Muscle of arm (tissue), 14 donors: ENCODE measurements around the gene SMCO4. TPM values are rescaled to one million over a fixed set of nuclear protein-coding genes. Genes with fewer than 3 reads are reported as not detected.
"Not testable (repeated sequence)": the region's sequence is repeated elsewhere in the genome, so short reads cannot be mapped to it uniquely, and the experiment has no call there.

ENCODE experiments used
- DNase-seq: peaks from one replicate; pipeline ENCODE4 v3.0.0-alpha.2; 2013
- long read RNA-seq, 11 donors: transcript quantifications; one replicate each; lab custom pipeline, GENCODE V29; 2026
- polyA plus RNA-seq, 12 donors: library from polyadenylated mRNA; unstranded; fragments of 120-200 nt; gene quantifications; one replicate each; pipeline ENCODE4 v1.2.1, GENCODE V29; 2013; ENCODE audit not compliant: insufficient read length in 12 of 12

Gene SMCO4, protein sequence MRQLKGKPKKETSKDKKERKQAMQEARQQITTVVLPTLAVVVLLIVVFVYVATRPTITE
- 10 to 100 TPM in 6 of 12 donors, 1 to 10 TPM in 5, not detected in 1; 5.9 to 19.2 (median 10.1) TPM for polyA plus RNA-seq
- long read RNA-seq, donor 1, transcript SMCO4-201 (3 exons, 1,104 nt): major isoform, 19 of 19 reads
- long read RNA-seq, donor 1, partial matches to known transcripts: 0 of 19 reads
- long read RNA-seq, donor 1, other reads (novel, unspliced or antisense): 0 of 19 reads
- long read RNA-seq, donor 2, partial matches to known transcripts: 0 of 1 reads
- long read RNA-seq, donor 2, other reads (novel, unspliced or antisense): 0 of 1 reads
- long read RNA-seq, donor 3, partial matches to known transcripts: 0 of 3 reads
- long read RNA-seq, donor 3, other reads (novel, unspliced or antisense): 0 of 3 reads
- long read RNA-seq, donor 4, partial matches to known transcripts: 0 of 3 reads
- long read RNA-seq, donor 4, other reads (novel, unspliced or antisense): 0 of 3 reads
- long read RNA-seq, donor 5: 0 reads
- long read RNA-seq, donor 6, partial matches to known transcripts: 0 of 2 reads
- long read RNA-seq, donor 6, other reads (novel, unspliced or antisense): 0 of 2 reads
- long read RNA-seq, donor 7, partial matches to known transcripts: 0 of 2 reads
- long read RNA-seq, donor 7, other reads (novel, unspliced or antisense): 0 of 2 reads
- long read RNA-seq, donor 8, transcript SMCO4-201 (3 exons, 1,104 nt): major isoform, 7 of 8 reads
- long read RNA-seq, donor 8, partial matches to known transcripts: 0 of 8 reads
- long read RNA-seq, donor 8, other reads (novel, unspliced or antisense): 0 of 8 reads
- long read RNA-seq, donor 9, transcript SMCO4-201 (3 exons, 1,104 nt): major isoform, 7 of 7 reads
- long read RNA-seq, donor 9, partial matches to known transcripts: 0 of 7 reads
- long read RNA-seq, donor 9, other reads (novel, unspliced or antisense): 0 of 7 reads
- long read RNA-seq, donor 10, partial matches to known transcripts: 0 of 4 reads
- long read RNA-seq, donor 10, other reads (novel, unspliced or antisense): 0 of 4 reads
- long read RNA-seq, donor 11, transcript SMCO4-201 (3 exons, 1,104 nt): major isoform, 5 of 5 reads
- long read RNA-seq, donor 11, partial matches to known transcripts: 0 of 5 reads
- long read RNA-seq, donor 11, other reads (novel, unspliced or antisense): 0 of 5 reads

GRCh38 chr11:93543292-93543977 lies at the start of gene SMCO4:
SMCO4 (minus strand) TSS chr11:93543391; CDS start chr11:93479189, 64,202 bp downstream.
- peak; percentile 77 for DNase-seq

GRCh38 chr11:93591247-93591898 lies 48.2 kb upstream of the SMCO4 start:
- no peak for DNase-seq

DNA sequence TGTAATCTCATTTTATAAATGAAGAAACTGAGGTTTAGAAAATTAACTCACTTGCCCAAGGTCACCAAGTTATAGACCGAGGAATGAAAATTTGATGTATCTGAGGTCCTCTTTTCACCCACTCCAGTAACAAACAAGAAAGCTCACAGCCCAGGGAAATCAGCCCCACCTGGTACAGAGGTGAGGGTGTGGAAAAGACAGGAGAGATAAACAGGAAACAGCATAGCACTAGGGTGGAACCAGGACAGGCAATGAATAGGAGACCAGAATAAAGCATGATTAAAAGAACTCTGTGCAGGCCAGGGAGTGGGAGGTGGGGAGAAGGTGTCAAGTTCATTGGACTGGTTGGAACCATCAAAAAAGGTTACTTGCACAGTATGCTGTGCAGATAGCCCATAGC lies 46.2 kb upstream of the SMCO4 start:
- no peak for DNase-seq

DNA sequence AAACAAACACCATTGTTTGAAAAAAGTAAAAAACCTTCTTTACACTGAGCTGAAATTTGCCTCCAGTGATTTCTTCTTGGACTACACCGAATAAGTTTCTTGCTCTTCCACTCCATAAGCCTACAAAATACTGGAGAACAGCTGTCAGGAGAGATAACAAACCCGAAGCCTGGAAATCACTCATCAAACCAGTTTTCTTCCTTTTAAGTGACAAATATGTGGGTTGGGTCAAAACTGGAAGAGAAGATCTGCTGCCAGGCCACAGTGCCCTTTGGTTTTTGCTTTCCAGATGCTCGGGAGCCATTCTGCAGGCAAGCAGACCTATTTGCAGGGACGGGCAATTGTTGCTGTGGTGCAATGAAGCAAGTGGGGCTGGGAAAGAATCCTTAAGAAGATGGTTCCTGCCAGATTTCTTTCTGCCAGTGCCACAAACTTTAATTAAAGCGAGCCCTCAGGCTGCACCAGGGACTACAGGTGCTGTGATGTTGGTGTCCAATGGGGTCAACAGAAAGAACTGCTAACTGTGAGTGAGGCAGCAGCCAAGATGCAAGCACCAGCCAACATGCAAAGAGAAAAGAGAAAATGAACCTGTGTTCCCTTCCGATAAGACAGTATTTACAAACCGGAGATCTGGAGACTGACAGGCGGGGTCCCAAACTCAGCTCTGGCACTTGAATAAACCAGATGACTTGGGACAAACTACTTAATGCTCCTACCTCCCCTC lies 44.8 kb upstream of the SMCO4 start:
- DNase-seq: no peak

DNA sequence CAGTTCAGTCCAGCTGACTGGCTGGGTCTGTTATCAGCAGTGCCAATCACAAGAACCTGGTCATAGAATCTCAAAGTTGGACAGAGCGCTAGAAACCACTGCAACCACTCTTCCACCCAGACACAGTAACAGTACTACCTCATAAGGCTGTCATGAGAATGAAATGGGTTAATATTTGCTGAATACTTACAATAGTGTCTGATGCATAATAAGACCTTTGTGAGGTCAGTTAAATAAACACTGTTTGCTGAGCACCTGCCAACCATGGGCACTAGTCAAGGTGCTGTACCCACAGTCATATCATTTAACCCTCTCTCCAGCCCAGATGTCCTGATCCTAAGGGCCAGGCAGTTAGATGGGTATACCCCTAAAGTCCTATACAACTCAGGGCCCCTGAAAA lies 44.2 kb upstream of the SMCO4 start:
- not testable (repeated sequence) for DNase-seq

GRCh38 chr11:93585758-93586157 lies 42.6 kb upstream of the SMCO4 start:
- DNase-seq: no peak

DNA sequence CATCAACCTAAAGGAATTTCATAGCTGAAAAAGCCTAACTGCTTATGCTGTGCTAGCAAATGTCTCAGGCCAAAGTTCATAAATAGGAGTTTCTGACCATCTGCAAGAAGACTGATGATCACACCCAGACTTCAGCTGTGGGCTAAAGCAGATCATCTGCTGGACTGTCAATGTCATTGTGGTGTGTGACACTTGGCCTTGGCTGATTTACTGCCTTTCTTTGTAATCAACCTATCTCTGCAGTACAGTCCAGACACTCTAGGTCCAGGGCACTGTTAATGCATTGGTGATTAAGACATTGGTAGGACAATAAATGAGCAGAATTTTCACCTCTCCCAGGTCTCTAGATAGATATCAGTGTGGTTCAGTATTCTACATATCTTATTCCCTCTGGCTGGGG lies 40.3 kb upstream of the SMCO4 start:
- no peak for DNase-seq

DNA sequence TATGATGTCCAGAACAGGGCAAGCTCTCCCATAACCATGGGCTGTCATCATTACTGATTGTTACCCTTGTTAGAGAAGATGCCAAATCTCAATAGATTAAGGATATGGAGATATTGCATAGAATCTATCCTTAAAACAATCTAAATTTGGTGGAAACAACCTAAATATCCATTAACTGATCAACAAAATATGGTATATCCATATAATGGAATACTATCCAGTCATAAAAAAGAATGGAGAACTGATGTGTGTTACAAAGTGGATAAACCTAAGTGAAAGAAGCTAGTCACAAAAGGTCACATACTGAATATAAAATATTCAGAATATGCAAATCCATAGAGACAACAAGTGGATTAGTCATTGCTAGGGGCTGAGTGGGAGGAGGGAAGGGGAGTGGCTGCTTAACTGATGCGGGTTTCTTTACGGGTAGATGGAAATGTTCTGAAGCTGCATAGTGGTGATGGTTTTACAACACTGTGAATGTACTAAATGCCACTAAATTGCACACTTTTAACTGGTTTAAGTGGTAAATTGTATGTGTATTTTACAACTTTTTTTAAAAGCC lies 36.1 kb upstream of the SMCO4 start:
- no peak for DNase-seq

- DNase-seq: no peak
Measured at GRCh38 chr11:93577286-93577685, 34.1 kb upstream of the SMCO4 start.

- not testable (repeated sequence) for DNase-seq
Measured at GRCh38 chr11:93576870-93577269, 33.7 kb upstream of the SMCO4 start.

- DNase-seq: no peak
Measured at GRCh38 chr11:93574638-93575220, 31.5 kb upstream of the SMCO4 start.

DNA sequence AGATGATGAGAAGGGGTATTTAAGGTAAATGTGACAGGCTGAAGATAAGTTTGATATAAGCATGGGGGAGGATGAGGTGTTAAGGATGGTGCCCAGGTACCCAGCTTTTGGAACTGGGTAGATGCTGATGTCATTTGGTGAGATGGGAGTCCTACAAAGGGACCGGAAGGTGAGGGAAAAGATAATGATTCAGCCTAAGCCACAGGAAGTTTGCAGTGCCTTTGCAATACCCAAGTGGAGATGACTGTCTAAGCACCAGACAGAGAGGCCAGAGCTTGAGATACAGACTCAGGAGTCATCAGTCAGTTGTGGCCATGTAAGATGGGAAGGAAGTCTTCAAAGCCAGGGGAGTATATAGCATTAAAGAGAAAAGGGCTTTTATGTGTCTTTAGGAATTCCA lies 30.0 kb upstream of the SMCO4 start:
- DNase-seq: no peak

DNA sequence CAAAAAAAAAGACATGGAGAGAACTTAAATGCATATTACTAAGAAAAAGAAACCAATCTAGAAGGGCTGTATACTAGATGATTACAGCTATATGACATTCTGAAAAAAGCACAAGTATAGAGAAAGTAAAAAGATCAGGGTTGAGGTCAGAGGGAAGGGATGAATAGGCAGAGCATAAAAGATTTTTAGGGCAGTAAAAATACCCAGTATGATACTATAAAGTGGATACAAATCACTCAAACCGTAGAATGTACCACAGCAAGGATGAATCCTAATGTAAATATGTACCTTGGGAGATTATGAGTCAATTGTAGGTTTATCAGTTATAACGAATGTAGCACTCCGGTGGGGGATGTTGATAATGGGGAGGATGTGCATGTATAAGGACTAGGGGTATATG lies 29.4 kb upstream of the SMCO4 start:
- DNase-seq: no peak

DNA sequence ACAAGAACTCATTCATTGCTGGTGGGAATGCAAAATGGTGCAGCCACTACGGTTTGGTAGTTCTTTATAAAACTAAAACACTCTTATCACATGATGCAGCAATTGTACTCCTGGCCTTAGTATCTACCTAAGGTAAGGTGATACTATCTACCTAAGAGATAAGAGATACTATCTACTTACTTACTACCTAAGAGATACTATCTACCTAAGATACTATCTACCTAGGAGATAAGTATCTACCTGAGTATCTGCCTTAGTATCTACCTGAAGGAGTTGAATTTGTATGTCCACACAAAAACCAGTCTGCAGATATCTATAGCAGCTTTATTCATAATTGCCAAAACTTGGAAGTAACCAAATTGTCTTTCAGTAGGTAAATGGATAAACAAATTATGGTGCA lies 29.0 kb upstream of the SMCO4 start:
- no peak for DNase-seq

- no peak for DNase-seq
Measured at GRCh38 chr11:93571612-93572011, 28.4 kb upstream of the SMCO4 start.

DNA sequence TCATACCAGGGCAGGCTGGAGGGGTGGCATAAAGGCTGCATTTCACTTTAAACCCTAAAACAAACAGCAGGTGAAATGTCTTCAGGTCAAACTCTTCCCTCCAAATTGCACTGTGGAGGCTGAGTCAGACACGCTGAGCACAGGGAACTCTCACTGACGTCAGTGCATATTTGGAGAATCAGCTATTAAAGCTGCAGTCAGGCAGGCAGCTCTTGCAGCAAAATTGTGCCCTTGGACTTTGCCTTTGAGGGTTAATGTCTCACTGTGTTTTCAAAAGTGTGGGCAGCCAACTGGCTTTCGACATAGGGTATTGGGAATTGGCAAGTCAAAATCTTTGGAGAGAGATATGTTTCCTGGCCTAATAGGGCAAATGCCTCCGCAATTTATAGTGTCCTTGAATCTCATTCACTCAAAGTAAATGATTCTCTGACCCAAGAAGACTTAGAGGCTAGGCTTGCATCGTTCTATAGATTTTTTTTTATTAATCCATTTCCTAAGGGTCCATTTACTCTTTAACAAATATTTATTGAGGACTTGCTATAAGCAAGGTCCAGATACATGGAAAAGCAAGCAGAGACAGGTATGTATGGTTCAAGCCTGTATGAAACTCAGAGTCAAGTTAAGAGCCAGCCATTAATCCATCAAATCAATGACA lies 27.7 kb upstream of the SMCO4 start:
- DNase-seq: peak; percentile 2

GRCh38 chr11:93569496-93569895 lies 26.3 kb upstream of the SMCO4 start:
- no peak for DNase-seq

DNA sequence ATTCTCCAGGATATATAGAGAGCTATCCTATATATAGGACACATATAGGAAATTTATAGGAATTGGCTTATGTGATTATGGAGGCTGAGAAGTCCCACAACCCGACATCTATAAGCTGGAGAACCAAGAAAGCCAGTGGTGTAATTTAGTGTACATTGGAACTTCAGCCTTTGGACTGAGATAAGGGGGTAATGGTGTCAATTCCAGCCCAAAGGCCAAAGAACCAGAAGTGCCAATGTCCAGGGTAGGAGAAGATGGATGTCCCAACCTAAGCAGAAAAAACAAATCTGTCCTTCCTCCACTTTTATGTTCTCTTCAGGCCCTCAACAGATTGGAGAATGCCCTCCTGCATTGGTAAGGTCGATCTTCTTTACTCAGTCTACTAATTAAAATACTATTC lies 25.5 kb upstream of the SMCO4 start:
- DNase-seq: no peak

- DNase-seq: peak; percentile 34
Measured at GRCh38 chr11:93567401-93567895, 24.3 kb upstream of the SMCO4 start.
